HK-2 (cell line): Measurements from ENCODE around the gene PLB1.
"Not testable (repeated sequence)": the region's sequence is repeated elsewhere in the genome, so short reads cannot be mapped to it uniquely, and the experiment has no call there.

Experiments used
- DNase-seq: peaks from one replicate; pipeline ENCODE4 v3.0.0-alpha.2; 2018; ENCODE audit not compliant: unreplicated experiment

The PLB1 gene

DNA sequence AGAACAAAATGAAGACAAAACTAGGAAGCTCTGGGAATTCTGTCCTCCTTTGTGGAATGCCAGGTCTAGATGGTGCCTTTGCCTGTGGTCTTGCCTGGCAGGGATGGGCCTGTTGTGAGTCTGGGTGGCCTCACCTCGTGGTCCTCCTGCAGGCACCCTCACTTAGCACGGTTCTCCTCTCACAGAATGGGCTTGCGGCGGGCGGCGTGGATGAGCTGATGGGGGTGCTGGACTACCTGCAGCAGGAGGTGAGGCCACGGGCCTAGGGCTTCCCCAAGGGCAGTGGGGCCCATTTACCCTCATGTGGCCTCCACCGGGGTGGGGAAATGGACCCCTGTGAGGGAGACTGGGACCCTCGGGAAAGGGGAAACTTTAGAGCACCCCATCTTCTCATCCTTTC is 42.3 kb downstream of the PLB1 start:
- no peak for DNase-seq

DNA sequence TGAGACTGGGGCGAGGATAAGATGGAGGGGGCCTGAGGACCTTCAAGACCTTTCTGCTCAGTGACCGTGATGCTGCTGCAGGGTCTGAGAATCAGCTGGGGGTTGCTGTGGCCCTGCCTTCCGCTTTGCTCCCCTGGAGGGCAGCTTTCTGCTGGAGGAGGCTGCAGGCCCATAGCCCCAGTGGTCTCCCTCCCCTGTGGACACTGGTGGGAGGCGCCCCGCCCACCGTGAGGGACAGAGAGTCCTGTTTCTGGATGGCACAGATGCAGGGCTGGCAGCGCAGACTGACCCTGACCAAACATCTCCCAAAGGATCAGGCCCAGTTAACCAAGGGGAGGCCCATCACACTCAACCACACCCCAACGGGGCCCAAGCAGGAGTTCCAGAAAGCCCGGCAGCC is 42.8 kb downstream of the PLB1 start:
- DNase-seq = no peak

DNA sequence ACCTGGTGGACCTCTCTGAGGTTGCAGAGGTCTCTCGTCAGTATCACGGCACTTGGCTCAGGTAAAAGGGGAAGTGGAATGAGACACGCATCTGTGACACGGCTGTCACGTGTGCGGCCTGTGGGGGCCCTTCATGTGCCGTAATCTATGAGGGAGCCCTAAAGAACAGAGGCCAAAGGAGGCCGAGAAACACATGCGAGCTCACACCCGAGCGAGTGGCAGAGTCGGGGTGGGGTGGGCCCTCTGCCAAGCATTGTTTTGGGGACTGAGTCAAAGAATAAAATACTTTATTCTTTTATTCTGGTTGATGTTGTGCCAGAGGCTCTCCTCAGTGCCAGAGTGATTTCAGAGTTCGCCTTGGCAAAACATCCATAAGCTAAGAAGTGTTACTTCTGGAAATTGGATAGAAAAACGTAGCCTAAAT is 43.3 kb downstream of the PLB1 start:
- DNase-seq = no peak

DNA sequence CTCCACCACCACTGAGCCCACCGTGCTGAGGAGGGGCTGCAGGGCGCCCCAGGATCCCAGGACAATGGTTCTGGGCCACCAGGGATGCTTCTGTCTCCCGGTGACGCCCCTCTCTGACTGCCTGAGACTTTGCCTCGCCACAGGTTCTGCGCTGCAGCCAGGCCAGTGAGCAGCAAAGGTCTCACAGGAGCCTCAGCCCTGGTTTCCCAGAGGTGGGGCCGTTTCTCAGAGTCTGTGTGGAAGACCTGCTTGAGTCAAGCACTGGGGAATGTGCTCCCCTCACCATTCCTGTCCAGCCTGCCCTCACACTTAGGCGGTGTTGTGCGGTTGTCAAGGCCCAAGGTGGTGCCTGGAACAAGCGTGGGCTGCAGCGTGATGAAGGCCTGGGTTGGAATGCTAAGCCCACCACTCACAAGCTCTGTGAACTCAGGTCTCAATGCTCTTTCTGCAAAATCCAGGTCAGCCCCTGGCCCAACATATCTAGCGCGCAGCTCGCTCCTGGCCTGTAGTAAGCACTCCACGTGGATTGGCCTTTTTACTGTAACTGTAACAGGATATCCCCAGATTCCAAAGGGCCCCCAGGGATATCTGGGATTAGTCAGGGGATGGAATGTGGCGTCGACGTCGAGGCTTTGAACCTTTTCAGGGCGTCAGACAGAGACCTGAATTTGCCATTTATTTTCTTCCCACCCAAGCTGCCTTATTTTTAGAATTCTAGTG is 47.6 kb downstream of the PLB1 start:
- no peak for DNase-seq

DNA sequence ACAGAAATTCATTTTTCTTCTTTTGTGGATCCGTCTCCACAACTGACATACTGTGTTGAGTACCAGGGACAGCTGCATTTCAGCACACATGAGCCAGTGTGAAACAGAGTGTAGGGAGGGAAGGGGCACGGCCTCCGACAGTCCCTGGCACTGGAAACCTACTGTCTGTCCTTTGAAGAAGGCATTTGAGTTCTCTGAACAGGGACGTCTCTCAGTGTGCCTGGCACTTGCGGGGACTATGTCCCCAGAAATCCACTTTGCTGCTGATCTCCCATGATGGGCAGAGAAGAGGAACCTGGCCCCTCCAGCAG is 48.1 kb downstream of the PLB1 start:
- DNase-seq = no peak

GRCh38 chr2:28544405-28544921 is 48.6 kb downstream of the PLB1 start:
- DNase-seq = no peak

- peak; percentile 18 for DNase-seq
These were observed 49.2 kb downstream of the PLB1 start for GRCh38 chr2:28544922-28545589.

DNA sequence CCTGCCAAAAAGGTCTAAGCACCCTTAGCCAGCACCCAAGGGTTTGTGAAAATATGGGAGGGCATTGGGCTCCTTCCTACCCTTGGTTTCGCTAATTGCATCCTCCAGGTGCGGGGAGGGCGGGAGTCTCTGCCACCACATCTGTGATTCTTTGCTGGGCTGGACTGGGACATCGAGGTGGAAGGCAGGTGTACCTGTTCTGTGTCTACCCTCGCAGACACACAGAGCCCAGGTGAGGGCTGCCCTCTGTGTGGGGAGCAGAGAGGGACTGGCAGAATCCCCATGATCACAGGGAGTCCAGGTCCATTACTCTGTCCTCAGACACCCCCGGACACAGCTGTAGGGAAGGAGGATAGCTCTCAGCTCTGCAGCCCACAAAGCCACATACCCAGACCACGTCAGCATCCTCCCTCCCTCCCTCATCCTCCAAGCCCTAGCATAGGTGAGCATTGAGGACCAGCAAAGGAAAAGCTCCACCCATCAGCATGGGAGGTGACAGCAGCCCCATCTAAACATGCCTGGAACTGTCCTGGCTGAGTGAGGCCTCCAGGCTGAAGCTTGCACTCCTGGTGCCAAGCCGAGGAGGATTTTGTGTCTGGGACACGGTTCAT is 49.8 kb downstream of the PLB1 start:
- no peak for DNase-seq

GRCh38 chr2:28546242-28546641 is 50.4 kb downstream of the PLB1 start:
- DNase-seq = no peak

DNA sequence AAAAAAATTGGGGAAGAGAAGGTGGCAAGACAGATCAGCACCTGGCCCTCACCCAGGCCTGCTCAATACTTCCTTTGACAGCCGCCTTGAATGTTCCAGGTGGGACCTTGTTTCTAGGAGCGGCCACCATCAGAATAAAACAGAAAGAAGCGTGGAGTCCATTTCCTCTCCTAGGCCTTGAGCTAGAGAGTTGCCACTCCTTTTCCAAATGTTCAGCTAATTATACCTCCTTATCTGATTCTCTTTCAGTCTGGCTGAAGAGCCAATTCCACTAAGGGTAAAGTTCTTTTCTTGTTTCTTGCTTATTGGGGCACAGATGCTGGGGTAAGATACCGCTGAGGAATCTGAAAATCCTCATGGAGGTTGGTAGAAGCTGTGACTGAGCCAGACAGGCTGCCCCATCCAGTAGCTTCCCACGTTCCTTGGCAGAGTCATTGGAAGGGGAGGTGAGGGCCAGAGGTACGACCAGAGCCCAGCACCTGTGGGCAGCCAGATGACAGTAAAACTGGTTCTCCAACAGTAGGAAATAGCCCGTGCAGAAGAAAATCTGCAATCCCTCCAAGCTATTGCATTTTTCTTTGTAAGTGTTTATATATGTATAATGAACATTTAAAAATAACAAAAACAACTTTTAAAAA is 51.5 kb downstream of the PLB1 start:
- no peak for DNase-seq

DNA sequence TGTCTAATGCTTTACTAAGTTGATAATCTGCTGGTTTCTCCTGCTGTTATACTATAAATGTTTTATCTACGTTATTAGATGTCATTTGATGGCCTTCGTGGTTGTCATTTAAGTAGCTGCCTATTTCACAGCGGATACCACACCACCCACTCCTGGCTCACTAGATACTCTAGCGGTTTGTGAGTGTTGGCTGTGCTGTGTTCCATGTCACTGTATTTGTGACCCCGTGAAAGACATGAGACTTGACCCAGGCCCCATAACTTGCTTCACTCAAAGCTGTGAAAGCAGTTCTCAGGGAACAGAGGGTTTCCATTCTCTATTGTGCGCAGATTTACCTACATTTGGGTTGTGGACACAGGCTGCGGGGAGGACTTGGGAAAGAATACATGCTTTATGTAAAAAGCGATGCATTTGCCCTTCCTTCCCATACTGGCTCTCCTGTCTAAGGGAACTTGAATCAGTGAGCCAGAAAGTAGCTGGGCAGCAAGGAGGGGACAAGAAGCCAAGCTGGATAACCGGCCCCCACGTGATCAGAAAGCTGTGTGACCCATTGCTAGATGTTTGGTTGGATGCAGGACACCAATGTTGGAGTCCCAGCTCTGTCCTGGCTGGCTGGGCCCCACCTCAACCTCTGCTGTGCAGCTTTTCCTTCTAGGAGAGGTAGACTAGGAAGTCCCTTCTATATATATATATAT is 52.2 kb downstream of the PLB1 start:
- DNase-seq = no peak

DNA sequence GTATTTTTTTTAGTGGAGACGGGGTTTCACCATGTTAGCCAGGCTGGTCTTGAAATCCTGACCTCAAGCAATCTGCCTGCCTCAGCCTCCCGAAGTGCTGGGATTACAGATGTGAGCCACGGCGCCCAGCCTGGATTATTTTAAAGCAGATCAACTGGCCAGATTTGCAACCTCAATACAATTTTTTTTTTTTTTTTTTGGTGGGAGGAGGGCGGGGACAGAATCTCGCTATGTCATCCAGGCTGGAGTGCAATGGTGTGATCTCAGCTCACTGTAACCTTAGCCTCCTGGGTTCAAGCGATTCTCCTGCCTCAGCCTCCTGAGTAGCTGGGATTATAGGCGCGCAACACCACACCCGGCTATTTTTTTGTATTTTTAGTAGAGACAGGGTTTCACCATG is 54.5 kb downstream of the PLB1 start:
- DNase-seq = not testable (repeated sequence)

DNA sequence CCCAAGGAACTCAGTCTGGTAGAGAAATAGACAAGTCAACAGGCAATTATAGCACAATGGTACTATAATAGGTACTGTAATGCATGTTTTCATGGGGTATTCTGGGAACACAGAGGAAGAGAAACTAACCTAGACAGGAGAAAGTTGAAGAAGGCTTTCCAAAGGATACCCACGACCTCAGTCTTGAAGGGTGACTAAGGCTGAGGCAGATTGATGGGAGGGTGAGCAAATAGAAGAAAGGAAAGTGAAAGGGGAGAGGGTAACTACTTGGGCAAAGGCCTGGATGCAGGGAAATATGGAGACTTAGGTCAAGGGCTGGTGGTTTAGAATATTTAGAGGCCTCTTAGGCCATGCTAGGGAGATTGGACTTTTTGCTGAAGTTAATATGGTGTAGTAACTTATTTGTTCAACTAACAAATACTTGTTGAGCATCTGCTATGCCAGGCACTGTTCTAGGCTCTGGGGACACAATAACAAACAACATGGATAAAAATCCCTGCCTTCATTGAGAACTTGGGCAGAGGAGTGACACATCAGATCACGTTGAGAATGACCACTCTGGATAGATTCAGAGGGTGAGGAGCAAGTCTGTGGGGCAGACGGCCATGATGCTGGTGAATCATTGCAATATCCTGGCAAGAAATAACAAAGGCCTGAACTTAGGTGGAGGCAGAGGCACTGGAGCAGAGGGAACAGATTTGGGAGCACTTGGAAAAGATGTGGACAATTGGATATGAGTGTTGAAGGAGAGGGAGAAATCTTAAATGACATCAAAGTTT is 56.4 kb downstream of the PLB1 start:
- peak; percentile 24 for DNase-seq

DNA sequence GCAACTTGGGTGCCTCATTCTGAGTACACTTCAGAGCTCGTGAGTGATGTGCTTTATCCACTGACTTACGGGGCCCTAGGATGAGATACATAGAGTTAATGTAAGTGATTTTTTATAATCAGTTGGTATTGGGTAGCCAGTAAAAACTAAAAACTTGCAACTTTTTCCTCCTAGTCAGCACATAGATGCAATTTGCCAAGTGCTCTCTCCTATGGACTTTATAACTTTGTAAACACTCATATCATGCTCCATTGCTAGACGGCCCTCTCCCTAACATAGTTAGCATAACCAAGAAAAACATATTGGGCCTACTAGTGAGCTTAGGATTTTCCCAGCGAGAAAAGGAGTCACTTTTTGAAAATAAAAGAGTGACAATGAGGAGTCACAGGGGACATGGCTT is 60.4 kb downstream of the PLB1 start:
- no peak for DNase-seq

- no peak for DNase-seq
These were observed 61.7 kb downstream of the PLB1 start for GRCh38 chr2:28557389-28558131.

- no peak for DNase-seq
These were observed 62.4 kb downstream of the PLB1 start for GRCh38 chr2:28558158-28558820.

DNA sequence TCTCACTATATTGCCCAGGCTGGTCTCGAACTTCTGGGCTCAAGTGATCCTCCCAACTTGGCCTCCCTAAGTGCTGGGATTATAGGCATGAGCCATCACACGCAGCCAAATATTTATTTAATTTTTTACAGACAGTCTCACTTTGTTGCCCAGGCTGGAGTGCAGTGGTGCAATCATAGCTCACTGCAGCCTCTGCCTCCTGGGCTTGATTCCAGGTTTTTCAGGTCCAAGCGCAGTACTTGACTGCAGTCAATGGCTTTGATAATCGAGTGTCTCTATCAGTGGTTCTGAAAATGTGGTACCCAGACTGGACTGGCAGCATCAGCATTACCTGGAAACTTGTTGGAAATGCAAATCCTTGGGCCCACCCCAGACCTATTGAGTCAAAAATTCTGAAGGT is 63.1 kb downstream of the PLB1 start:
- no peak for DNase-seq

DNA sequence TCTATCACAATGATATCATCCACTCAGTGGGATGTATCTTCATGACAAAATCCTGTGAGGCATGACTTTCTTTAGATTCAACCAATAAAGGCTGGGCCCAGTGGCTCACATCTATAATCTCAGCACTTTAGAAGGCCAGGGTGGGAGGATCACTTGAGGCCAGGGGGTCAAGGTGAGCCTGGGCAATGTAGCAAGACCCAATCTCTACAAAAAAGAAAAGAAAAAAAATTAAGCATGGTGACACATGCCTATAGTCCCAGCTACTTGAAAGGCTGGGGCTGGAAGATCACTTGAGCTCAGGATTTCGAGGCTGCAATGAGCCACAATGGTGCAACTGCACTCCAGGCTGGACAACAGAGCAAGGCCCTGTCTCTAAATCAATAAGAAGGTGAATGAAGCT is 68.0 kb downstream of the PLB1 start:
- DNase-seq = no peak

GRCh38 chr2:28564346-28564745 is 68.5 kb downstream of the PLB1 start:
- no peak for DNase-seq

GRCh38 chr2:28565033-28565432 is 69.2 kb downstream of the PLB1 start:
- DNase-seq = no peak
